GM10266 (cell line): ENCODE results near the gene KCNB1.

Experiments used
- DNase-seq: peaks from one replicate; pipeline ENCODE4 v3.0.0; 2012; ENCODE audit errors: extremely low spot score
- TF ChIP-seq, protein P1 (sequence below): IDR thresholded peaks from 2 replicates; pipeline ENCODE4 v1.5.1; 2012; ENCODE audit warnings: mild to moderate bottlenecking, low read depth; ENCODE audit not compliant: control insufficient read depth, insufficient read depth; ENCODE audit errors: missing control alignments

Gene KCNB1

DNA sequence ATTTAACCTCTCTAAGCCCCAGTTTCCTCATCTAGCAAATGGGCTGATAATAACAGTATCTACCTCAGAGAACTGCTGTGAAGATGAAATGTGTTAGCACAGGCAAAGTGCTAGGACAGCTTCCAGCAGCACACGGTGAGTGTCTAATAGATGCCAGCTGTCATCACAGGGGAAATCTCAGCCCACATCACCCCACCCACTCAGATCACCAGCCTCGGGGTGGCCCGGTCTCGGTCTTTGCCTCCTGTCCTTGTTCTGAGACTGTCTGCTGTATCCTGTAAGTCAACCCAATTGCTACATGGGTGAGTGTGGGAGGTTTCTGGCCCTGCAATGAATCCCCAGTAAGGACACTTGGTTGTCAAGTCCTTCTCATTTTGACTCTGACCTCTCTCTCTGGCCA, 105.1 kb downstream of the KCNB1 start:
- TF ChIP-seq, protein P1, sequence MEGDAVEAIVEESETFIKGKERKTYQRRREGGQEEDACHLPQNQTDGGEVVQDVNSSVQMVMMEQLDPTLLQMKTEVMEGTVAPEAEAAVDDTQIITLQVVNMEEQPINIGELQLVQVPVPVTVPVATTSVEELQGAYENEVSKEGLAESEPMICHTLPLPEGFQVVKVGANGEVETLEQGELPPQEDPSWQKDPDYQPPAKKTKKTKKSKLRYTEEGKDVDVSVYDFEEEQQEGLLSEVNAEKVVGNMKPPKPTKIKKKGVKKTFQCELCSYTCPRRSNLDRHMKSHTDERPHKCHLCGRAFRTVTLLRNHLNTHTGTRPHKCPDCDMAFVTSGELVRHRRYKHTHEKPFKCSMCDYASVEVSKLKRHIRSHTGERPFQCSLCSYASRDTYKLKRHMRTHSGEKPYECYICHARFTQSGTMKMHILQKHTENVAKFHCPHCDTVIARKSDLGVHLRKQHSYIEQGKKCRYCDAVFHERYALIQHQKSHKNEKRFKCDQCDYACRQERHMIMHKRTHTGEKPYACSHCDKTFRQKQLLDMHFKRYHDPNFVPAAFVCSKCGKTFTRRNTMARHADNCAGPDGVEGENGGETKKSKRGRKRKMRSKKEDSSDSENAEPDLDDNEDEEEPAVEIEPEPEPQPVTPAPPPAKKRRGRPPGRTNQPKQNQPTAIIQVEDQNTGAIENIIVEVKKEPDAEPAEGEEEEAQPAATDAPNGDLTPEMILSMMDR, result no peak
- DNase-seq, result no peak

DNA sequence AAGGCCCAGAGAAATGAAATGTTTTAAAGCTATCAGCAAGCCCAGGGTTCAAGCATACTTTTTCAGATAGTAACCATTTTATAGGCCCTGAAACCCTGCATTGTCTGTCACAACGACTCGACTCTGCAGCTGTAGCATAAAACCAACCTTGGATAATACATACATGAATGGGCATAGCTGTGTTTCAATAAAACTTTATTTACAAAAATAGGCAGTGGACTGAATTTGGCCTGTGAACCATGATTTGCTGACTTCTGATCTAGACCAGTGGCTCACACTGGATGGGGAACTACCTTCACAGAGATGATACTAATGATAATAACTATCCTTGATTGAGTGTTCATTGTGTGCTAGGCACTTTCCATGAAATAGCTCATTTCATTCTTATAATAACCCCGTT, 107.3 kb downstream of the KCNB1 start:
- TF ChIP-seq, protein P1, result no peak
- DNase-seq, result no peak

DNA sequence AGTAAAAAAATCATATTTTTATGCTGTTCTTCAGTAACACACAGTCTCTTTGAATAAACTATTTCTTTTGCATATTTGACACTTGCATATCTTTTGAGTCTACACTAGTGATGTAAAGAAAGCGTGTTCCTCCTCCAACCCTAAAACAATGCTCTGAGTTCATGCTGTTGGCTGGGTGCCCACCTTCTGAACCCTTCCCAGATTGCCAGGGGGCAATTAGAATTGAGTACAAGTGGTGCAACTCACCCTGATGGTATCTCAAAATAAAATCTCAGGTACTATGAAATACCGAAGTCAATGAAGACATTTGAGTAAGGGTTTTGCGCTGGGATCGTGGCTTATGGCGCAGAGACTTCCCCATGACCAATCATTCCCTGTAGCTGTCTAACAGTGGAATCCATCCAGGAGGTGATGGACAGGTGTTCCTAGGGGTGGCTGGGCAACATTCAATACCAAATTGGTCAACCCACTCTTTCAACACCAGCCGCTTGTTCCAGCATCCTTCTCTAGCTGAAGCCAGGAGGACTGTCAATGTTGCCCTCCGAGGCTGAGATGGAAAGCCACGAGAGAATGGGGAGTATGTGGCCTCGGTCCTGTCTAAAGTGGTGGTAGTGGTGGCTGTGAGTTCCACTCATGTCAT, 110.3 kb downstream of the KCNB1 start:
- no peak for DNase-seq
- TF ChIP-seq, protein P1, result no peak

DNA sequence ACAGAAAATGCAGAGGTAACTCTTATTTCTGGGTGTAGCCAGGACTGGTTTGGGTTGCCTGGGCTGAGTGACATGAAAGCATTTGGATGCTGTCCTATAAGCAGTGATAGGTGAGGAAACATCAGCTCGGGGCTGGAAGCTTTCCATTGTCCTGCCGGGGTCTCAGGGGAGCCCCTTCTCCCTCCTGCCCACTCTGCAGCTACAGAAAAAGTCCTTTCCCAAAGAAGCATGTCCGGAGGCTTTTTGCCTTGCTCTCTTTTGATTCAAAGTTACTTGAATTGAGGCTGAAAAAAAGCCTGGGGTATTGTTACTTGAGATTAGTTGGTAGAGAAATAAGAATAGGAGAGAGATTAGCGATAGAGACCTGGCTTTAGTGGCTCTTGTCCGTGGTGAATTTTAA, 113.9 kb downstream of the KCNB1 start:
- TF ChIP-seq, protein P1, result no peak

DNA sequence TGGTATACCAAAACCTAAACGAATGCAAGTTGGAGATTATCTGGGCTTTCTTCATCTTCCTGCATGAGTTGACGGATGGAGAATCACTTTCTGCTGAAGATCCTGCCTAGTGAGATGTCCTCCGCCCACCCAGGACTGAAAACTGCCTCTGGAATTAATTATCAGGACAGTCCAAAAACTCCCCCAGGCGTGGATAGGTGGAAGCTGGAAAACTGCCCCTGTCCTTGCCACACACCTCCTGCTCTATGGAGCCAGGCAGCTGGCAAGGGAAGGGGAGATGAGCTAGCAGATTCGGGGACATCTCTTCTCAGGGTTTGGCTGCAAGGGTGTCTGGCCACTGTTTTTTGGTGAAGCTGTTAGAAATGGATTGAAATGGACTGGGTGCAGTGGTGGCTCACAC, 115.4 kb downstream of the KCNB1 start:
- TF ChIP-seq, protein P1, result no peak
- DNase-seq, result no peak

More for the DNA sequence above, 113.9 kb downstream of the KCNB1 start:
- DNase-seq, result no peak

DNA sequence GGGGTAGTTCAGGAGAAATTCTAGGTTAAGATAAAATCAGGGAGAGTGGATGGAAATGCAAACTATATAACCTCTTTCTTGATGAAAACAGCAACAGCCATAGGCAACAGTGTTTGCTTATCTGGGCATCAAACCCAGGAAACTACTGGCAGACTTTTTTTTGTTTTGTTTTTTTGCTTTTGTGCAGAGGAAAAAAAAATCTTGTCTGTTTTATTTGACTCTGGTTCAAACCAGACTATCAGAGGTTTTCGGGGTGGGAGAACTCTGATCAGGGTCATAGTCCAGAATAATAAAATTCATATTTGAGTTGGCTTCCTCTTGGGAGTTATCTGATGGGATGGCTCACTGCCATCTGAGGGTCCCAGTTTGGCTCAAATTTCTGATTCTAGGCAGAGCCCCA, 115.8 kb downstream of the KCNB1 start:
- DNase-seq, result no peak
- TF ChIP-seq, protein P1, result no peak

DNA sequence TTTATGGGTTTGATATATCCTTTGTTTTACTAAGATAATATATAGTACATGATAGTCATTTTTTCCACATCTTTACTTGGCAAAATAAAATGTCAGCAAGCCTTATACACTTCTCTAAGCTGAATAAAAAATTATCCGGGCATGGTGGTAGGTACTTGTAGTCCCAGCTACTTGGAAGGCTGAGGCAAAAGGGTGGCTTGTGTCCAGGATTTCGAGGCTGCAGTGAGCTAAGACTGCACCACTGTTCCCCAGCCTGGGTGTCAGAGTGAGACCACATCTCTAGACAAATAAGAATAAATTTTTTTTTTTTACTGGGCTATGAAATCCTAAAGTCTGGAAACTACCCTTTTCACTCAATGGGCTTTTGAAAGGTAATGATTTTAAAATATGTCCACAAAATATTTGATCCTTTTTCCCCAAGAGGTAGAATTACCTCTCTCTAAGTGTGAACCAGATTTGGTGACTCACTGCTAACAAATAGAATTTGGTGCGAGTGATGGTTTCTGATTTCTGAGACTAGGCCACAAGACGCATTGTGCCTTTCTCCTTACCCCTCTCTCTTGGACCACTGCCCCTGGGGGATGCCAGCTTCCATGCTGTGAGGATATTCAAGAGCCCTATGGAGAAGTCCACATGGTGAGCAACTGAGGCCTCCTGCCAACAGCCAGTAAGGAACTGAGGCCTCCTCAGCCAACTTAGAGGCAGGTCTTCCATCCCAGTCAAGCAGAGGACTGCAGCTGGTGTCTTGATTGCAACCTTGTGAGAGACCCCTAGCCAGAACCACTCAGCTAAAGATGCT, 120.4 kb downstream of the KCNB1 start:
- TF ChIP-seq, protein P1, result no peak
- no peak for DNase-seq
